Dermis blood vessel endothelial cell (primary cell): ENCODE data around the gene CD79B. TPM values are rescaled to one million over a fixed set of nuclear protein-coding genes. Genes with fewer than 3 reads are reported as not detected.

Experiments used
- DNase-seq: peaks from one replicate; pipeline ENCODE4 v3.0.0; 2010
- total RNA-seq: library from RNA; depleted of rRNA; stranded (reverse); fragments of >200 nt; gene quantifications from 2 replicates; pipeline ENCODE4 v1.2.3, GENCODE V29; 2014

CD79B gene
- total RNA-seq, 1 donor from 2014 or later: 5.1 TPM

GRCh38 chr17:63950940-63951907 lies 19.1 kb upstream of the CD79B start:
- peak; percentile 15 for DNase-seq

- no peak for DNase-seq
These were observed 17.6 kb upstream of the CD79B start for GRCh38 chr17:63949576-63950250.

- DNase-seq: no peak
These were observed 16.4 kb upstream of the CD79B start for GRCh38 chr17:63948521-63948920.

- no peak for DNase-seq
These were observed 15.7 kb upstream of the CD79B start for GRCh38 chr17:63947711-63948330.

- DNase-seq: peak; percentile 71
These were observed 14.6 kb upstream of the CD79B start for GRCh38 chr17:63946440-63947363.

GRCh38 chr17:63945784-63946439 lies 13.8 kb upstream of the CD79B start:
- no peak for DNase-seq

- DNase-seq: no peak
These were observed 12.8 kb upstream of the CD79B start for GRCh38 chr17:63944736-63945499.

- DNase-seq: no peak
These were observed 11.6 kb upstream of the CD79B start for GRCh38 chr17:63943745-63944144.

- no peak for DNase-seq
These were observed 10.3 kb upstream of the CD79B start for GRCh38 chr17:63942309-63942985.

GRCh38 chr17:63941751-63942150 lies 9.6 kb upstream of the CD79B start:
- no peak for DNase-seq

GRCh38 chr17:63941162-63941561 lies 9.0 kb upstream of the CD79B start:
- no peak for DNase-seq

GRCh38 chr17:63940584-63940983 lies 8.5 kb upstream of the CD79B start:
- no peak for DNase-seq

- no peak for DNase-seq
These were observed 7.8 kb upstream of the CD79B start for GRCh38 chr17:63939884-63940283.

- DNase-seq: no peak
These were observed 7.3 kb upstream of the CD79B start for GRCh38 chr17:63939401-63939800.

- DNase-seq: no peak
These were observed 5.8 kb upstream of the CD79B start for GRCh38 chr17:63937920-63938319.

GRCh38 chr17:63937319-63937718 lies 5.2 kb upstream of the CD79B start:
- DNase-seq: no peak

- no peak for DNase-seq
These were observed 2.3 kb upstream of the CD79B start for GRCh38 chr17:63934183-63935112.

- no peak for DNase-seq
These were observed 1.5 kb upstream of the CD79B start for GRCh38 chr17:63933598-63933997.

GRCh38 chr17:63932721-63933120 lies 590 bp upstream of the CD79B start:
- no peak for DNase-seq
